NCI-H446 treated with DMSO at 0.1 percent for 48 hours (cell line): ENCODE results near the gene GNB1.
"Not testable (repeated sequence)": the region's sequence is repeated elsewhere in the genome, so short reads cannot be mapped to it uniquely, and the experiment has no call there.

Experiments used
- DNase-seq: peaks from one replicate; lab custom pipeline; 2025; lab: John Stamatoyannopoulos, UW

The GNB1 gene

DNA sequence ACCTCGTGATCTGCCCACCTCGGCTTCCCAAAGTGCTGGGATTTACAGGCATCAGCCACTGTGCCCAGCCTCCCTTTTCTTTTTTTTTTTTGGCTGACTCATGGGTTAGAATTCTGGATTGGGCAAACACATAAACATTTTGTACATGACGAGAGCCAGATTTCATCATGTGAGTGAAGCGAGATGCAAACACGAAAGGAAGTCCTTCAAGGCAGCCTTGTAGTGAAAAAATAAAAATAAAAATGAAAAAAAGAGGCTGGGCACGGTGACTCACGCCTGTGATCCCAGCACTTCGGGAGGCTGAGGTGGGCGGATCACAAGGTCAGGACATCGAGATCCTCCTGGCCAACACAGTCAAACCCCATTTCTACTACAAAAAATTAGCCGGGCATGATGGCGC, 149.9 kb downstream of the GNB1 start:
- DNase-seq: not testable (repeated sequence)

DNA sequence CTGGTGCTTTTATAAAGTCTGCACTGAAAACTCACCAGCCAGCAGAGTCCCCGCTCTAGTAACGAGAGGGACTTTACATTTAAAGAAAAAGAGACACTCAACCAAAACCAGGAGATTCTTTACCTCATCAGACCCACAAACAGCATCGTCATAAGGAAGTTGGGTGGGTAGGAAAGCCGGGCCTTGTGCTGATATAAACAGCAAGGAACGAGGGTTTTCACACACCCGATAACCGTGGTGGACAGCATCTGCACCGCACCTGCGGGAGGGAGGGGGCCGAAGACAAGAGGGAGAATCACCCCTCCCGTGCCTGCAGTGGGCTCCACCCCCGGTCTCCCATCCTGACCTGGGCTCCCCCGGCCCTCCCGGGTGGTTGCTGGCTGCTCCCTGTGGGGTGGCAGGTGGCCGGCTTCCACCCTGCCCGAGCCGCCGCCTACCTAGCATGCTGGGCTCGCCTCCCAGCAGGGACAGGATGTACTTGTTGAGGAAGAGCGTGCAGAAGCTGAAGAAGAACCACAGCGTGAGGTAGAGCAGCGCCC, 152.0 kb downstream of the GNB1 start:
- not testable (repeated sequence) for DNase-seq

DNA sequence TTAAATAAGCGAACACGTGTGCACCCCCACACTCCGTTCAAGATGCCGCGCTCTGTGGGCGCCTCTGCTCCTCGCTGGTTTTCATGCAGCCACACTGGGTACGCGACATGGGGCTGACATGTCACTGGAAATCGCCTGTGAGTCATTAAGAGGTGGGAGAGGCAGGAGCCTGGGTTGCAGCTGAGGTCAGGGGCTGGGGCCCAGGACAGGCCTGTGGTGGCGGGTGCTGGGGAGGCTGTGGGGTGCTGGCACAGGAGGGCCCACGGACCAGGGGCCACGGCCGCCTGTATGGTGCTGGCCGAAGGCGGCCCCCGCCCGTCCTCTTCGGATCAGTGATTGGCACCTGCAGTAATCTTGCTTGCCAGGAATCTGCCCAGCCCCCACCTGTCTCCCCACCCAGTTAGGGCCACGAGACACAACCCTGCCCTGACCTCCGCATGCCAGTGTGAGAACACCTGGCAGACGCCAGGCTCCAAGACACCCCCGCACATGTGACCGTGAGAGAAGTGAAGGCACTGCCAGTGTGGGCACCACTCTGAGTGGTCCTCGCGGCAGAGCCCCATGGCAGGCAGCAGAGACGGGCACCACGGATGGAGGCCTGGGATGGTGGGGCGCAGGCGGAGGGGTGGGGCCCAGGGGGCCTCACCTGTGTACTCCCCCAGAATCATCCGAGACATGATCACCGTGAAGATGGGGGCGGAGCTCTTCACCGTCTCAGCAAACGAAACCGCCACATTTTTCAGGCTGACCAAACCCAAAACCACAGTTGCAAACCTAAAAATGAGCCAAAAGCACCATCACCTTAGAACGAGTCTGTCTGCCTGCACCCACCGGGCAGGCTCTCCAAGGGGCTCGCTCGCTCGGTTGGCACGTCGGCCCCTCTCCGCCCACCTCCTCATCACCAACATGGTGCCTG, 153.0 kb downstream of the GNB1 start:
- not testable (repeated sequence) for DNase-seq
